ENCODE data around the gene EPG5. TPM values are rescaled to one million over a fixed set of nuclear protein-coding genes. Genes with fewer than 3 reads are reported as not detected.
A peak's percentile ranks its signal among the peaks of the same experiment; 100 is the strongest.

Gene EPG5
- total RNA-seq, 4 donors from 2014 or later, result 20.4 to 34.3 (median 28.2) TPM

- TF ChIP-seq POLR2AphosphoS5 (IDR thresholded peaks at IDR 0.05) (no peak), POLR2A (IDR thresholded peaks at IDR 0.05; ENCODE audit: low read depth) (no peak), CTCF (IDR thresholded peaks at IDR 0.05) (peak in 2 of 3 experiments; percentile 15 to 22), EP300 (IDR thresholded peaks at IDR 0.05) (no peak)
- peak overlapping the region; percentile 44 to 52 (median 46) for H3K4me3 ChIP-seq
- peaks cover 0 to 91% (median 23%) of the 10 kb centered on the region in 4 donors for H3K27me3 ChIP-seq
Measured at GRCh38 chr18:45837283-45838070, 129.7 kb downstream of the EPG5 start.

GRCh38 chr18:45836242-45837205, 130.6 kb downstream of the EPG5 start:
- peak; percentile 70 for DNase-seq (ENCODE audit: extremely low spot score)
- peaks cover 0 to 96% (median 23%) of the 10 kb centered on the region in 4 donors for H3K27me3 ChIP-seq
- 72% methylated on average over 12 of the region's 14 CpGs for WGBS
- no peaks in the 10 kb centered on the region for H3K9me3 ChIP-seq
- H3K36me3 ChIP-seq, result no peaks in the 10 kb centered on the region
- no peak overlapping the region for H3K27ac ChIP-seq (replicated peaks in 1 of 4)
- TF ChIP-seq POLR2A (IDR thresholded peaks at IDR 0.05; ENCODE audit: low read depth) (no peak), POLR2AphosphoS5 (IDR thresholded peaks at IDR 0.05) (no peak), CTCF (IDR thresholded peaks at IDR 0.05) (no peak), EP300 (IDR thresholded peaks at IDR 0.05) (no peak)
- H3K4me1 ChIP-seq, result peaks cover 18 to 26% (median 23%) of the 10 kb centered on the region in 4 donors
- intact Hi-C loops (cut with DNase I), result no loop called here
- H3K4me3 ChIP-seq, result peak overlapping the region in 1 of 4 donors; percentile 44

More at GRCh38 chr18:45837283-45838070, 129.7 kb downstream of the EPG5 start:
- intact Hi-C loops (cut with DNase I), result no loop called here
- WGBS, result 56% methylated on average over 4 of the region's 84 CpGs
- Histone ChIP-seq H3K9me3 (no peaks in the 10 kb centered on the region), H3K27ac (replicated peaks in 1 of 4) (no peak overlapping the region), H3K4me1 (peaks cover 18 to 26% (median 23%) of the 10 kb centered on the region in 4 donors), H3K36me3 (no peaks in the 10 kb centered on the region)
- peak; percentile 92 for DNase-seq (ENCODE audit: extremely low spot score)

- no peak overlapping the region for H3K4me3 ChIP-seq
- intact Hi-C loops (cut with DNase I), result no loop called here
- WGBS, result 80% methylated on average over 3 of the region's 3 CpGs
- H3K9me3 ChIP-seq, result no peaks in the 10 kb centered on the region
- TF ChIP-seq EP300 (IDR thresholded peaks at IDR 0.05) (no peak), POLR2AphosphoS5 (IDR thresholded peaks at IDR 0.05) (no peak), POLR2A (IDR thresholded peaks at IDR 0.05; ENCODE audit: low read depth) (no peak), CTCF (IDR thresholded peaks at IDR 0.05) (no peak)
- no peaks in the 10 kb centered on the region for H3K36me3 ChIP-seq
- H3K27me3 ChIP-seq, result peaks cover 0 to 92% (median 23%) of the 10 kb centered on the region in 4 donors
- peak; percentile 90 for DNase-seq (ENCODE audit: extremely low spot score)
- H3K27ac ChIP-seq (replicated peaks in 1 of 4), result no peak overlapping the region
- H3K4me1 ChIP-seq, result peaks cover 18 to 26% (median 23%) of the 10 kb centered on the region in 4 donors
Measured at GRCh38 chr18:45835057-45835636, 132.0 kb downstream of the EPG5 start.

GRCh38 chr18:45834306-45834705, 132.8 kb downstream of the EPG5 start:
- intact Hi-C loops (cut with DNase I), result no loop called here

More at GRCh38 chr18:45834306-45834705, 132.8 kb downstream of the EPG5 start:
- Histone ChIP-seq H3K9me3 (no peaks in the 10 kb centered on the region), H3K27ac (replicated peaks in 1 of 4) (no peak overlapping the region), H3K4me3 (no peak overlapping the region), H3K4me1 (peaks cover 18 to 24% (median 23%) of the 10 kb centered on the region in 4 donors), H3K36me3 (no peaks in the 10 kb centered on the region), H3K27me3 (peaks cover 0 to 92% (median 23%) of the 10 kb centered on the region in 4 donors)
- TF ChIP-seq POLR2A (IDR thresholded peaks at IDR 0.05; ENCODE audit: low read depth), result no peak
- TF ChIP-seq EP300 (IDR thresholded peaks at IDR 0.05), result no peak
- TF ChIP-seq CTCF (IDR thresholded peaks at IDR 0.05), result no peak
- TF ChIP-seq POLR2AphosphoS5 (IDR thresholded peaks at IDR 0.05), result no peak
- DNase-seq (ENCODE audit: extremely low spot score), result no peak
- 75% methylated on average over 1 of the region's 1 CpG for WGBS

Data from esophagus muscularis mucosa (tissue), 4 donors.